Neural cell (in vitro differentiated cells): ENCODE data around the gene NDUFAF5. TPM values are rescaled to one million over a fixed set of nuclear protein-coding genes. Genes with fewer than 3 reads are reported as not detected.

Experiments
- H2AFZ ChIP-seq: fragments of 200-600, 300-800 bp; sonication (generic), shearing (Covaris generic); 2 replicates; pipeline ENCODE4 v1.6.0; 2014; ENCODE audit warnings: low read depth, mild to moderate bottlenecking, antibody characterized with exemption, low read length, moderate library complexity
- H3F3A ChIP-seq: fragments of 200-600 bp; shearing (Covaris generic); 2 replicates; pipeline ENCODE4 v1.6.1; 2016; ENCODE audit warnings: mild to moderate bottlenecking, moderate library complexity, mixed read lengths, antibody characterized with exemption, low read length; ENCODE audit not compliant: insufficient read depth, poor library complexity, severe bottlenecking
- H3K27ac ChIP-seq: fragments of 200-600, 300-800 bp; sonication (generic), shearing (Covaris generic); 2 replicates; pipeline ENCODE4 v1.5.1; 2014; ENCODE audit warnings: mild to moderate bottlenecking, low read length, moderate library complexity
- H3K27me3 ChIP-seq: fragments of 300-800, 200-600 bp; sonication (generic), shearing (Covaris generic); 2 replicates; pipeline ENCODE4 v1.6.0; 2014; ENCODE audit warnings: mild to moderate bottlenecking, low read depth, low read length, moderate library complexity; ENCODE audit not compliant: insufficient read depth
- H3K36me3 ChIP-seq: fragments of 300-800, 200-600 bp; sonication (generic), shearing (Covaris generic); 2 replicates; pipeline ENCODE4 v1.5.1; 2014; ENCODE audit warnings: mild to moderate bottlenecking, antibody characterized with exemption, low read length, moderate library complexity; ENCODE audit not compliant: insufficient read depth
- H3K4me2 ChIP-seq: fragments of 300-800, 200-600 bp; sonication (generic), shearing (Covaris generic); 2 replicates; pipeline ENCODE4 v1.6.0; 2014; ENCODE audit warnings: mild to moderate bottlenecking, low read length
- H3K4me3 ChIP-seq: fragments of 300-800, 200-600 bp; sonication (generic), shearing (Covaris generic); 2 replicates; pipeline ENCODE4 v1.5.1; 2014; ENCODE audit warnings: mild to moderate bottlenecking, low read length, moderate library complexity
- H3K79me2 ChIP-seq: fragments of 200-600 bp; shearing (Covaris generic); replicated peaks from 2 replicates; pipeline ENCODE4 v1.6.0; 2014; ENCODE audit warnings: mild to moderate bottlenecking, low read length, moderate library complexity; ENCODE audit not compliant: insufficient read depth
- H3K9ac ChIP-seq: fragments of 300-800, 200-600 bp; sonication (generic), shearing (Covaris generic); 2 replicates; pipeline ENCODE4 v1.6.1; 2016; ENCODE audit warnings: mild to moderate bottlenecking, low read length, mixed read lengths
- H3K9me2 ChIP-seq: fragments of 200-600 bp; shearing (Covaris generic); 2 replicates; pipeline ENCODE4 v1.6.1; 2016; ENCODE audit warnings: mild to moderate bottlenecking, low read length, mixed read lengths; ENCODE audit not compliant: insufficient read depth
- H3K9me3 ChIP-seq: fragments of 200-600, 300-800 bp; sonication (generic), shearing (Covaris generic); 2 replicates; pipeline ENCODE4 v1.6.1; 2016; ENCODE audit warnings: mild to moderate bottlenecking, mixed run types, low read length, moderate library complexity, mixed read lengths
- H4K20me1 ChIP-seq: fragments of 200-600 bp; shearing (Covaris generic); 2 replicates; pipeline ENCODE4 v1.6.1; 2016; ENCODE audit warnings: mild to moderate bottlenecking, mixed run types; ENCODE audit not compliant: insufficient read depth
- EP300 ChIP-seq: fragments of 450-650 bp; conservative IDR thresholded peaks from 2 replicates; pipeline ENCODE4 v1.6.1; 2014; ENCODE audit warnings: antibody characterized with exemption, mild to moderate bottlenecking, moderate library complexity; ENCODE audit not compliant: poor library complexity, severe bottlenecking
- EZH2 ChIP-seq: fragments of 200-600, 300-800 bp; shearing (Covaris generic), sonication (generic); IDR thresholded peaks from 2 replicates; pipeline ENCODE4 v1.6.1; 2014; ENCODE audit warnings: antibody characterized with exemption, low read length, borderline replicate concordance, mild to moderate bottlenecking; ENCODE audit not compliant: insufficient read depth, poor library complexity, severe bottlenecking
- MXI1 ChIP-seq: fragments of 450-650 bp; conservative IDR thresholded peaks from 2 replicates; pipeline ENCODE4 v1.6.1; 2014; ENCODE audit warnings: antibody characterized with exemption, mild to moderate bottlenecking; ENCODE audit not compliant: poor library complexity, severe bottlenecking
- POLR2AphosphoS5 ChIP-seq: IDR thresholded peaks from 2 replicates; pipeline ENCODE4 v1.6.1; 2012
- RAD21 ChIP-seq: fragments of 450-650 bp; conservative IDR thresholded peaks from 2 replicates; pipeline ENCODE4 v1.6.1; 2014; ENCODE audit warnings: antibody characterized with exemption, mild to moderate bottlenecking, moderate library complexity
- SMC3 ChIP-seq: fragments of 450-650 bp; conservative IDR thresholded peaks from 2 replicates; pipeline ENCODE4 v1.6.1; 2014; ENCODE audit warnings: antibody characterized with exemption, mild to moderate bottlenecking, moderate library complexity; ENCODE audit not compliant: poor library complexity
- TAF1 ChIP-seq: IDR thresholded peaks from 2 replicates; pipeline ENCODE4 v1.6.1; 2012; ENCODE audit warnings: low read depth
- polyA plus RNA-seq: library from polyadenylated mRNA; depleted of rRNA; stranded (reverse); fragments of >200 nt; gene quantifications from 2 replicates; pipeline ENCODE4 v1.2.3, GENCODE V29; 2014
- TF ChIP-seq, protein P1 (sequence below): IDR thresholded peaks from 2 replicates; pipeline ENCODE4 v1.6.1; 2012; ENCODE audit warnings: borderline replicate concordance
- TF ChIP-seq, protein P2 (sequence below): fragments of 450-650 bp; IDR thresholded peaks from 2 replicates; pipeline ENCODE4 v1.5.1; 2014; ENCODE audit warnings: antibody characterized with exemption, mild to moderate bottlenecking, moderate library complexity; ENCODE audit not compliant: poor library complexity, severe bottlenecking

NDUFAF5 gene
- polyA plus RNA-seq, 1 donor from 2014 or later: 103 TPM

DNA sequence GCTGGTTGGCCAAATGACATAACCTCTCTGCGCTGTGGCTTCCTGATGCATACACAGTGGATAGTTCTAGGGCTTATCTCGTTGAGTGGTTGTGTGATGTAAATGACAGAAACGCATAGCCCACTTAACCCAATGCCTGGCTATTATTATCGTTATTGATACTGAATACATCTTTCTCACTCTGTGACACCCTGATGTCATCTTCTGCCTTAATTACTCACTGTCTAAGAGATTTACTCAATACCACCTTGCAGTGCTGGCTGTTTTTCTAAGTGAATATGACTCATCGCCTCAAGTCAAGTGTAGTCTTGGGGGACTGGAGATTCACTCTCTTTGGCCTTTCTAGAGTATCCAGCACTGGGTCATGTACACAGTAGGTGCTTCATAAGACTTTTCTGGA, 73.6 kb downstream of the NDUFAF5 start:
- H3K36me3 ChIP-seq: no peaks in the 10 kb centered on the region
- no peak for TF ChIP-seq MXI1
- TF ChIP-seq, protein P1, sequence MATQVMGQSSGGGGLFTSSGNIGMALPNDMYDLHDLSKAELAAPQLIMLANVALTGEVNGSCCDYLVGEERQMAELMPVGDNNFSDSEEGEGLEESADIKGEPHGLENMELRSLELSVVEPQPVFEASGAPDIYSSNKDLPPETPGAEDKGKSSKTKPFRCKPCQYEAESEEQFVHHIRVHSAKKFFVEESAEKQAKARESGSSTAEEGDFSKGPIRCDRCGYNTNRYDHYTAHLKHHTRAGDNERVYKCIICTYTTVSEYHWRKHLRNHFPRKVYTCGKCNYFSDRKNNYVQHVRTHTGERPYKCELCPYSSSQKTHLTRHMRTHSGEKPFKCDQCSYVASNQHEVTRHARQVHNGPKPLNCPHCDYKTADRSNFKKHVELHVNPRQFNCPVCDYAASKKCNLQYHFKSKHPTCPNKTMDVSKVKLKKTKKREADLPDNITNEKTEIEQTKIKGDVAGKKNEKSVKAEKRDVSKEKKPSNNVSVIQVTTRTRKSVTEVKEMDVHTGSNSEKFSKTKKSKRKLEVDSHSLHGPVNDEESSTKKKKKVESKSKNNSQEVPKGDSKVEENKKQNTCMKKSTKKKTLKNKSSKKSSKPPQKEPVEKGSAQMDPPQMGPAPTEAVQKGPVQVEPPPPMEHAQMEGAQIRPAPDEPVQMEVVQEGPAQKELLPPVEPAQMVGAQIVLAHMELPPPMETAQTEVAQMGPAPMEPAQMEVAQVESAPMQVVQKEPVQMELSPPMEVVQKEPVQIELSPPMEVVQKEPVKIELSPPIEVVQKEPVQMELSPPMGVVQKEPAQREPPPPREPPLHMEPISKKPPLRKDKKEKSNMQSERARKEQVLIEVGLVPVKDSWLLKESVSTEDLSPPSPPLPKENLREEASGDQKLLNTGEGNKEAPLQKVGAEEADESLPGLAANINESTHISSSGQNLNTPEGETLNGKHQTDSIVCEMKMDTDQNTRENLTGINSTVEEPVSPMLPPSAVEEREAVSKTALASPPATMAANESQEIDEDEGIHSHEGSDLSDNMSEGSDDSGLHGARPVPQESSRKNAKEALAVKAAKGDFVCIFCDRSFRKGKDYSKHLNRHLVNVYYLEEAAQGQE: no peak
- no peak for TF ChIP-seq EP300
- TF ChIP-seq, protein P2, sequence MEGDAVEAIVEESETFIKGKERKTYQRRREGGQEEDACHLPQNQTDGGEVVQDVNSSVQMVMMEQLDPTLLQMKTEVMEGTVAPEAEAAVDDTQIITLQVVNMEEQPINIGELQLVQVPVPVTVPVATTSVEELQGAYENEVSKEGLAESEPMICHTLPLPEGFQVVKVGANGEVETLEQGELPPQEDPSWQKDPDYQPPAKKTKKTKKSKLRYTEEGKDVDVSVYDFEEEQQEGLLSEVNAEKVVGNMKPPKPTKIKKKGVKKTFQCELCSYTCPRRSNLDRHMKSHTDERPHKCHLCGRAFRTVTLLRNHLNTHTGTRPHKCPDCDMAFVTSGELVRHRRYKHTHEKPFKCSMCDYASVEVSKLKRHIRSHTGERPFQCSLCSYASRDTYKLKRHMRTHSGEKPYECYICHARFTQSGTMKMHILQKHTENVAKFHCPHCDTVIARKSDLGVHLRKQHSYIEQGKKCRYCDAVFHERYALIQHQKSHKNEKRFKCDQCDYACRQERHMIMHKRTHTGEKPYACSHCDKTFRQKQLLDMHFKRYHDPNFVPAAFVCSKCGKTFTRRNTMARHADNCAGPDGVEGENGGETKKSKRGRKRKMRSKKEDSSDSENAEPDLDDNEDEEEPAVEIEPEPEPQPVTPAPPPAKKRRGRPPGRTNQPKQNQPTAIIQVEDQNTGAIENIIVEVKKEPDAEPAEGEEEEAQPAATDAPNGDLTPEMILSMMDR: no peak
- TF ChIP-seq SMC3: no peak
- no peak for TF ChIP-seq TAF1
- no peak for TF ChIP-seq RAD21
- TF ChIP-seq EZH2: no peak
- TF ChIP-seq POLR2AphosphoS5: no peak
- H3K27ac ChIP-seq: no peak overlapping the region
- no peaks in the 10 kb centered on the region for H3K79me2 ChIP-seq
- no peak overlapping the region for H3K9ac ChIP-seq
- H3K4me3 ChIP-seq: no peak overlapping the region
- H3K9me3 ChIP-seq: no peaks in the 10 kb centered on the region
- H3F3A ChIP-seq: no peaks in the 10 kb centered on the region
- H2AFZ ChIP-seq: no peak overlapping the region
- H3K4me2 ChIP-seq: no peak overlapping the region
- no peaks in the 10 kb centered on the region for H3K9me2 ChIP-seq
- no peaks in the 10 kb centered on the region for H4K20me1 ChIP-seq
- H3K27me3 ChIP-seq: no peaks in the 10 kb centered on the region

DNA sequence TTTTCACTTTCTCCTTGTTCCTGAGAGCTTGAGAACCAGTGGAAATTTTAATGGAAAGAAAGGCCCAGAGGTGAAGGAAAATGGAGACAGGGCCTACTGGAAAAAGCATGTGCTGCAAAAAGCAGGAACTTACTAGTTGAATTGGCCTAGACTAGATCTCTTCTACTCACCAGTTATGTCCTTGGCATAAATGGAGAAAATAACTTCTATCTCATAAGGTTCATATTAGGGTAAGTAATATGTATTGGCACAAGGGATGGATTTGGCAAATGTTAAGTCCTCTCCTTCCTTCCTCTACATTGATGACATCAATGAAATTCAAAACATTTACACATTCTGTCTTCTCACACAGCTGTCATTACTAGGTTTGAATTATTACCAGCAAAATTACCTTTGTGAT, 74.0 kb downstream of the NDUFAF5 start:
- H3K9me2 ChIP-seq: no peaks in the 10 kb centered on the region
- no peaks in the 10 kb centered on the region for H4K20me1 ChIP-seq
- H3K27ac ChIP-seq: no peak overlapping the region
- H2AFZ ChIP-seq: no peak overlapping the region
- H3K9ac ChIP-seq: no peak overlapping the region
- no peaks in the 10 kb centered on the region for H3K9me3 ChIP-seq
- no peaks in the 10 kb centered on the region for H3K36me3 ChIP-seq
- no peak overlapping the region for H3K4me3 ChIP-seq
- no peaks in the 10 kb centered on the region for H3F3A ChIP-seq
- no peaks in the 10 kb centered on the region for H3K79me2 ChIP-seq
- H3K27me3 ChIP-seq: no peaks in the 10 kb centered on the region
- no peak for TF ChIP-seq SMC3
- no peak for TF ChIP-seq POLR2AphosphoS5
- no peak for TF ChIP-seq EP300
- TF ChIP-seq, protein P1: no peak
- TF ChIP-seq EZH2: no peak
- no peak for TF ChIP-seq RAD21
- no peak for TF ChIP-seq MXI1
- TF ChIP-seq TAF1: no peak
- TF ChIP-seq, protein P2: no peak
- no peak overlapping the region for H3K4me2 ChIP-seq
